Liver (tissue), 9 donors: ENCODE data around the gene PDZD2. TPM values are rescaled to one million over a fixed set of nuclear protein-coding genes. Genes with fewer than 3 reads are reported as not detected.

ENCODE experiments used
- DNase-seq: peaks from one replicate; pipeline ENCODE4 v3.0.0-alpha.2; 2017; ENCODE audit warnings: low spot score
- H3K27ac ChIP-seq, 2 donors: one replicate each; pipeline ENCODE4 v1.7.0; 2013; ENCODE audit warnings: inconsistent platforms in 2 of 2, low read length in 2 of 2, control low read depth in 1 of 2, low read depth in 1 of 2, mild to moderate bottlenecking in 1 of 2
- H3K27me3 ChIP-seq, 4 donors: one replicate each; pipeline versions ENCODE4 v1.6.1 to v1.7.0; 2013; ENCODE audit warnings: low read length in 3 of 4, inconsistent platforms in 1 of 4, mild to moderate bottlenecking in 1 of 4, moderate library complexity in 1 of 4; ENCODE audit not compliant: control insufficient read depth in 4 of 4, insufficient read depth in 4 of 4
- H3K36me3 ChIP-seq, 4 donors: one replicate each; pipeline versions ENCODE4 v1.6.1 to v1.7.0; 2013; ENCODE audit warnings: low read length in 3 of 4, mild to moderate bottlenecking in 3 of 4, low read depth in 1 of 4, moderate library complexity in 1 of 4; ENCODE audit not compliant: control insufficient read depth in 4 of 4, insufficient read depth in 3 of 4
- H3K4me1 ChIP-seq, 4 donors: one replicate each; pipeline versions ENCODE4 v1.6.1 to v1.7.0; 2013; ENCODE audit warnings: low read length in 3 of 4, mild to moderate bottlenecking in 3 of 4, moderate library complexity in 1 of 4; ENCODE audit not compliant: control insufficient read depth in 4 of 4, insufficient read depth in 4 of 4
- H3K4me3 ChIP-seq, 3 donors: one replicate each; pipeline versions ENCODE4 v1.6.1 to v1.7.0; 2013; ENCODE audit warnings: low read length in 3 of 3, control low read depth in 1 of 3, low read depth in 1 of 3, mild to moderate bottlenecking in 1 of 3
- H3K9ac ChIP-seq, 2 donors: one replicate each; pipeline ENCODE4 v1.7.0; 2013; ENCODE audit warnings: low read length in 2 of 2, mild to moderate bottlenecking in 2 of 2, moderate library complexity in 2 of 2, control low read depth in 1 of 2, low read depth in 1 of 2
- H3K9me3 ChIP-seq, 4 donors: one replicate each; pipeline versions ENCODE4 v1.6.1 to v1.7.0; 2013; ENCODE audit warnings: low read length in 3 of 4; ENCODE audit not compliant: control insufficient read depth in 4 of 4
- EGR1 ChIP-seq, 2 donors: IDR thresholded peaks; 2 replicates each; pipeline ENCODE4 v1.6.1; 2016 to 2018; ENCODE audit warnings: antibody characterized with exemption in 2 of 2, low read depth in 2 of 2
- FOXA1 ChIP-seq: IDR thresholded peaks from 2 replicates; pipeline ENCODE4 v1.6.1; 2016; ENCODE audit warnings: antibody characterized with exemption
- GABPA ChIP-seq, 2 donors: IDR thresholded peaks in 1 of 2; conservative IDR thresholded peaks in 1 of 2; 2 replicates each; pipeline ENCODE4 v1.6.1; 2016; ENCODE audit warnings: antibody characterized with exemption in 2 of 2, mild to moderate bottlenecking in 1 of 2, moderate library complexity in 1 of 2
- HNF4A ChIP-seq, 2 donors: conservative IDR thresholded peaks; 2 replicates each; pipeline ENCODE4 v1.6.1; 2016; ENCODE audit warnings: antibody characterized with exemption in 2 of 2, mild to moderate bottlenecking in 2 of 2
- HNF4G ChIP-seq: IDR thresholded peaks from 2 replicates; pipeline ENCODE4 v1.6.1; 2016; ENCODE audit warnings: antibody characterized with exemption
- JUND ChIP-seq, 2 donors: IDR thresholded peaks; 2 replicates each; pipeline ENCODE4 v1.6.1; 2016; ENCODE audit warnings: antibody characterized with exemption in 2 of 2
- NR2F2 ChIP-seq: IDR thresholded peaks from 2 replicates; pipeline ENCODE4 v1.6.1; 2016; ENCODE audit warnings: antibody characterized with exemption
- RAD21 ChIP-seq, 2 donors: IDR thresholded peaks; 2 replicates each; pipeline ENCODE4 v1.6.1; 2016; ENCODE audit warnings: antibody characterized with exemption in 2 of 2, mild to moderate bottlenecking in 2 of 2
- RXRA ChIP-seq, 2 donors: IDR thresholded peaks; 2 replicates each; pipeline ENCODE4 v1.6.1; 2017 to 2018; ENCODE audit warnings: antibody characterized with exemption in 2 of 2, mild to moderate bottlenecking in 1 of 2
- SP1 ChIP-seq: IDR thresholded peaks from 2 replicates; pipeline ENCODE4 v1.6.1; 2018; ENCODE audit warnings: antibody characterized with exemption, mild to moderate bottlenecking
- TAF1 ChIP-seq: conservative IDR thresholded peaks from 2 replicates; pipeline ENCODE4 v1.6.1; 2016; ENCODE audit warnings: antibody characterized with exemption, mild to moderate bottlenecking
- YY1 ChIP-seq: IDR thresholded peaks from 2 replicates; pipeline ENCODE4 v1.6.1; 2016; ENCODE audit warnings: antibody characterized with exemption, mild to moderate bottlenecking
- WGBS: extraction: QIAGEN DNeasy Blood & Tissue Kit; methylation state at CpG from one replicate; pipeline ENCODE4 v1.1.7; 2013; 5-methylcytosine and 5-hydroxymethylcytosine counted together
- polyA plus RNA-seq, 2 donors: library from polyadenylated mRNA; stranded (reverse) in 1 of 2; unstranded in 1 of 2; fragments of 200-250 nt in 1 of 2; fragments of >200 nt in 1 of 2; fragmentation: Nextera tagmentation in 1 of 2; extraction: Ambion mirVana in 1 of 2; gene quantifications; one replicate each; pipeline versions ENCODE4 v1.2.1 to v1.2.3, GENCODE V29; 2013 to 2015
- total RNA-seq, 2 donors: library from RNA; depleted of rRNA; stranded (reverse); fragments of >200 nt; gene quantifications; one replicate each; pipeline ENCODE4 v1.2.3, GENCODE V29; 2014
- TF ChIP-seq, protein P1 (sequence below): IDR thresholded peaks from 2 replicates; pipeline ENCODE4 v1.6.1; 2016; ENCODE audit warnings: antibody characterized with exemption
- TF ChIP-seq, protein P2 (sequence below): fragments of 150-350 bp; IDR thresholded peaks from 2 replicates; pipeline ENCODE4 v1.5.1; 2017; ENCODE audit warnings: improper control_type of control experiment, low read depth, low read length; ENCODE audit not compliant: missing input control
- TF ChIP-seq, protein P3 (sequence below): IDR thresholded peaks from 2 replicates; pipeline ENCODE4 v1.6.1; 2016; ENCODE audit warnings: antibody characterized with exemption, mild to moderate bottlenecking
- TF ChIP-seq, protein P4 (sequence below): IDR thresholded peaks from 2 replicates; pipeline ENCODE4 v1.6.1; 2016; ENCODE audit warnings: antibody characterized with exemption
- TF ChIP-seq, protein P5 (sequence below): IDR thresholded peaks from 2 replicates; pipeline ENCODE4 v1.6.1; 2016; ENCODE audit warnings: antibody characterized with exemption
- donor health status: healthy.
- donor health status: healthy.
- donor health status: healthy.
- donor health status: healthy.
- donor health status: healthy.

PDZD2 gene
- total and polyA plus RNA-seq, 4 donors: 0.27 to 1.1 (median 0.54) TPM

DNA sequence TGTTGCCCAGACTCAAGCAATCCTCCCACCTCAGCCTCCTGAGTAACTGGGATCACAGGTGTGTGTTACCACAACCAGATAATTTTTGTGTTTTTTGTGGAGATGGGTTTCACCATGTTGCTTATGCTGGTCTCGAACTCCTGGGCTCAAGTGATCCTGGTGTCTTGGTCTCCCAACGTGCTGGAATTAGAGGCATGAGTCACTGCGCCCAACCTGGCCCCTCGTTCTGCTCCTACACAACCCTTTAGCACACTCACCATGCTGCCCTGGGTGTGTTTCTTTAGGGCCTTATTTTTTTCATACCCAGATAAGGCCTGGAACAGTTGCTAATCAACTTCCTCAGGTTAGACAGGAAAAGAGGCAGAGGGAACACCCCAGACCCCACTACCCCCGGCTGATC, 2.6 kb downstream of the PDZD2 start:
- Histone ChIP-seq H3K9me3 (no peaks in the 10 kb centered on the region), H3K27me3 (no peaks in the 10 kb centered on the region), H3K36me3 (no peaks in the 10 kb centered on the region), H3K9ac (no peak overlapping the region), H3K4me3 (no peak overlapping the region), H3K4me1 (peaks cover 3 to 11% (median 3%) of the 10 kb centered on the region in 4 donors), H3K27ac (no peak overlapping the region)
- TF ChIP-seq EGR1 (IDR thresholded peaks at IDR 0.05; ENCODE audit: low read depth in 2 of 2): no peak
- no peak for TF ChIP-seq YY1
- no peak for TF ChIP-seq GABPA (IDR thresholded peaks at IDR 0.05 in 1 of 2, conservative IDR thresholded peaks at IDR 0.05 in 1 of 2)
- no peak for TF ChIP-seq HNF4A (conservative IDR thresholded peaks at IDR 0.05)
- TF ChIP-seq RXRA (IDR thresholded peaks at IDR 0.05): no peak
- no peak for TF ChIP-seq SP1
- no peak for TF ChIP-seq RAD21 (IDR thresholded peaks at IDR 0.05)
- TF ChIP-seq, protein P1, sequence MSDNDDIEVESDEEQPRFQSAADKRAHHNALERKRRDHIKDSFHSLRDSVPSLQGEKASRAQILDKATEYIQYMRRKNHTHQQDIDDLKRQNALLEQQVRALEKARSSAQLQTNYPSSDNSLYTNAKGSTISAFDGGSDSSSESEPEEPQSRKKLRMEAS: no peak
- TF ChIP-seq, protein P2, sequence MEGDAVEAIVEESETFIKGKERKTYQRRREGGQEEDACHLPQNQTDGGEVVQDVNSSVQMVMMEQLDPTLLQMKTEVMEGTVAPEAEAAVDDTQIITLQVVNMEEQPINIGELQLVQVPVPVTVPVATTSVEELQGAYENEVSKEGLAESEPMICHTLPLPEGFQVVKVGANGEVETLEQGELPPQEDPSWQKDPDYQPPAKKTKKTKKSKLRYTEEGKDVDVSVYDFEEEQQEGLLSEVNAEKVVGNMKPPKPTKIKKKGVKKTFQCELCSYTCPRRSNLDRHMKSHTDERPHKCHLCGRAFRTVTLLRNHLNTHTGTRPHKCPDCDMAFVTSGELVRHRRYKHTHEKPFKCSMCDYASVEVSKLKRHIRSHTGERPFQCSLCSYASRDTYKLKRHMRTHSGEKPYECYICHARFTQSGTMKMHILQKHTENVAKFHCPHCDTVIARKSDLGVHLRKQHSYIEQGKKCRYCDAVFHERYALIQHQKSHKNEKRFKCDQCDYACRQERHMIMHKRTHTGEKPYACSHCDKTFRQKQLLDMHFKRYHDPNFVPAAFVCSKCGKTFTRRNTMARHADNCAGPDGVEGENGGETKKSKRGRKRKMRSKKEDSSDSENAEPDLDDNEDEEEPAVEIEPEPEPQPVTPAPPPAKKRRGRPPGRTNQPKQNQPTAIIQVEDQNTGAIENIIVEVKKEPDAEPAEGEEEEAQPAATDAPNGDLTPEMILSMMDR: no peak
- TF ChIP-seq, protein P3, sequence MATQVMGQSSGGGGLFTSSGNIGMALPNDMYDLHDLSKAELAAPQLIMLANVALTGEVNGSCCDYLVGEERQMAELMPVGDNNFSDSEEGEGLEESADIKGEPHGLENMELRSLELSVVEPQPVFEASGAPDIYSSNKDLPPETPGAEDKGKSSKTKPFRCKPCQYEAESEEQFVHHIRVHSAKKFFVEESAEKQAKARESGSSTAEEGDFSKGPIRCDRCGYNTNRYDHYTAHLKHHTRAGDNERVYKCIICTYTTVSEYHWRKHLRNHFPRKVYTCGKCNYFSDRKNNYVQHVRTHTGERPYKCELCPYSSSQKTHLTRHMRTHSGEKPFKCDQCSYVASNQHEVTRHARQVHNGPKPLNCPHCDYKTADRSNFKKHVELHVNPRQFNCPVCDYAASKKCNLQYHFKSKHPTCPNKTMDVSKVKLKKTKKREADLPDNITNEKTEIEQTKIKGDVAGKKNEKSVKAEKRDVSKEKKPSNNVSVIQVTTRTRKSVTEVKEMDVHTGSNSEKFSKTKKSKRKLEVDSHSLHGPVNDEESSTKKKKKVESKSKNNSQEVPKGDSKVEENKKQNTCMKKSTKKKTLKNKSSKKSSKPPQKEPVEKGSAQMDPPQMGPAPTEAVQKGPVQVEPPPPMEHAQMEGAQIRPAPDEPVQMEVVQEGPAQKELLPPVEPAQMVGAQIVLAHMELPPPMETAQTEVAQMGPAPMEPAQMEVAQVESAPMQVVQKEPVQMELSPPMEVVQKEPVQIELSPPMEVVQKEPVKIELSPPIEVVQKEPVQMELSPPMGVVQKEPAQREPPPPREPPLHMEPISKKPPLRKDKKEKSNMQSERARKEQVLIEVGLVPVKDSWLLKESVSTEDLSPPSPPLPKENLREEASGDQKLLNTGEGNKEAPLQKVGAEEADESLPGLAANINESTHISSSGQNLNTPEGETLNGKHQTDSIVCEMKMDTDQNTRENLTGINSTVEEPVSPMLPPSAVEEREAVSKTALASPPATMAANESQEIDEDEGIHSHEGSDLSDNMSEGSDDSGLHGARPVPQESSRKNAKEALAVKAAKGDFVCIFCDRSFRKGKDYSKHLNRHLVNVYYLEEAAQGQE: no peak
- no peak for TF ChIP-seq JUND (IDR thresholded peaks at IDR 0.05)
- no peak for DNase-seq
- WGBS: 78% methylated on average over 5 of the region's 5 CpGs

DNA sequence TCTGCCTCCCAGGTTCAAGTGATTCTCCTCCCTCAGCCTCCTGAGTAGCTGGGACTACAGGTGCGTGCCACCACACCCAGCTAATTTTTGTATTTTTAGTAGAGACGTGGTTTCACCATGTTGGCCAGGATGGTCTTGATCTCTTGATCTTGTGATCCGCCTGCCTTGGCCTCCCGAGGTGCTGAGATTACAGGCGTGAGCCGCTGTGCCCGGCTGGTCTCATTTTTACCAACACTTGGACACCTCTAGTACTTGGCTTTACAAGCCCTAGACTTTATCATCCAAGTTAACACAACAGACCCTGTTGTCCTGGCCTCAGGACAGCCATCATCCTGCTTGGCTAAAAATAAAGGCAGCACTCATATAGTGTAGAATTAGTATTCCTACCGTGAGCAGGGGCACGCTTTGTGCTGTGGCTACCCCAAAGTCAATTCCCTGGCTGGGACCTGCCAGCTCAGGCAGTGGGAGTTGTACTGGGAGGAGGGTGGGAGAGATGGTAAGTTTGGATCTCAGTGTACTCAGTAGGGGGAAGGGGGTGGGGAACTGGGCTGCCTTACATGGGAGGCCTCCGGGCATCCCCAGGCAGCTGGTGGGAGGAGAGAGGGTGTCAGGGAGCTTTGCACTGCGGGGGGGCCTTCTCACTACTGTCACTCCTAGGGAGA, 6.6 kb downstream of the PDZD2 start:
- no peak overlapping the region for H3K27ac ChIP-seq
- no peak for TF ChIP-seq SP1
- TF ChIP-seq FOXA1: no peak
- no peak for TF ChIP-seq RAD21 (IDR thresholded peaks at IDR 0.05)
- no peak for TF ChIP-seq NR2F2
- TF ChIP-seq, protein P4, sequence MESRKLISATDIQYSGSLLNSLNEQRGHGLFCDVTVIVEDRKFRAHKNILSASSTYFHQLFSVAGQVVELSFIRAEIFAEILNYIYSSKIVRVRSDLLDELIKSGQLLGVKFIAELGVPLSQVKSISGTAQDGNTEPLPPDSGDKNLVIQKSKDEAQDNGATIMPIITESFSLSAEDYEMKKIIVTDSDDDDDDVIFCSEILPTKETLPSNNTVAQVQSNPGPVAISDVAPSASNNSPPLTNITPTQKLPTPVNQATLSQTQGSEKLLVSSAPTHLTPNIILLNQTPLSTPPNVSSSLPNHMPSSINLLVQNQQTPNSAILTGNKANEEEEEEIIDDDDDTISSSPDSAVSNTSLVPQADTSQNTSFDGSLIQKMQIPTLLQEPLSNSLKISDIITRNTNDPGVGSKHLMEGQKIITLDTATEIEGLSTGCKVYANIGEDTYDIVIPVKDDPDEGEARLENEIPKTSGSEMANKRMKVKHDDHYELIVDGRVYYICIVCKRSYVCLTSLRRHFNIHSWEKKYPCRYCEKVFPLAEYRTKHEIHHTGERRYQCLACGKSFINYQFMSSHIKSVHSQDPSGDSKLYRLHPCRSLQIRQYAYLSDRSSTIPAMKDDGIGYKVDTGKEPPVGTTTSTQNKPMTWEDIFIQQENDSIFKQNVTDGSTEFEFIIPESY: no peak
- TF ChIP-seq HNF4A (conservative IDR thresholded peaks at IDR 0.05): no peak
- TF ChIP-seq RXRA (IDR thresholded peaks at IDR 0.05): no peak
- TF ChIP-seq TAF1: no peak
- TF ChIP-seq, protein P3: no peak
- TF ChIP-seq HNF4G: no peak
- TF ChIP-seq, protein P1: no peak
- TF ChIP-seq, protein P5, sequence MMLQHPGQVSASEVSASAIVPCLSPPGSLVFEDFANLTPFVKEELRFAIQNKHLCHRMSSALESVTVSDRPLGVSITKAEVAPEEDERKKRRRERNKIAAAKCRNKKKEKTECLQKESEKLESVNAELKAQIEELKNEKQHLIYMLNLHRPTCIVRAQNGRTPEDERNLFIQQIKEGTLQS: no peak
- no peak for TF ChIP-seq EGR1 (IDR thresholded peaks at IDR 0.05; ENCODE audit: low read depth in 2 of 2)
- no peak overlapping the region for H3K4me3 ChIP-seq
- no peaks in the 10 kb centered on the region for H3K9me3 ChIP-seq
- H3K4me1 ChIP-seq: no peaks in the 10 kb centered on the region
- no peak overlapping the region for H3K9ac ChIP-seq
- WGBS: 66% methylated on average over 11 of the region's 11 CpGs
- no peaks in the 10 kb centered on the region for H3K27me3 ChIP-seq
- DNase-seq: no peak
- no peaks in the 10 kb centered on the region for H3K36me3 ChIP-seq
